Tibial artery (tissue), 4 donors: Measurements from ENCODE around the gene OTX1.

Experiments used
- DNase-seq, 2 donors: peaks; one replicate each; pipeline ENCODE4 v3.0.0-alpha.2; 2019
- H3K27ac ChIP-seq, 2 donors: fragments of 200-600 bp; sonication (generic) in 1 of 2; 1 replicate in 1 of 2; 2 replicates in 1 of 2; pipeline ENCODE4 v1.5.1; 2018 to 2019; ENCODE audit warnings: mild to moderate bottlenecking in 1 of 2
- H3K27me3 ChIP-seq, 2 donors: fragments of 200-600 bp; sonication (generic) in 1 of 2; one replicate each; pipeline versions ENCODE4 v1.5.1 to v1.6.0; 2016 to 2019
- H3K36me3 ChIP-seq, 3 donors: fragments of 200-600 bp; sonication (generic) in 2 of 3; one replicate each; pipeline ENCODE4 v1.5.1; 2016 to 2019; ENCODE audit warnings: mild to moderate bottlenecking in 2 of 3
- H3K4me1 ChIP-seq, 4 donors: fragments of 200-600 bp; sonication (generic) in 2 of 4; 1 replicate in 3 of 4; 2 replicates in 1 of 4; pipeline ENCODE4 v1.5.1; 2016 to 2019
- H3K4me3 ChIP-seq, 2 donors: fragments of 200-600 bp; sonication (generic) in 1 of 2; 1 replicate in 1 of 2; 2 replicates in 1 of 2; pipeline ENCODE4 v1.5.1; 2018 to 2019; ENCODE audit warnings: mild to moderate bottlenecking in 2 of 2
- H3K9me3 ChIP-seq, 3 donors: fragments of 200-600 bp; sonication (generic) in 1 of 3; one replicate each; pipeline ENCODE4 v1.5.1; 2016 to 2019
- CTCF ChIP-seq, 2 experiments: fragments of 200-600 bp in 1 of 2; fragments of 450-650 bp in 1 of 2; IDR thresholded peaks; one replicate each; pipeline ENCODE4 v1.5.1; 2017 to 2019; ENCODE audit warnings: antibody characterized with exemption in 2 of 2, mild to moderate bottlenecking in 1 of 2, moderate library complexity in 1 of 2
- intact Hi-C: fragments of 100-400 bp; cut with DNase I; formaldehyde crosslinking; loops from one replicate; pipeline ENCODE4 v1.15.0; 2023; ENCODE audit warnings: low total_unique reads

OTX1 gene

GRCh38 chr2:63050334-63051041 is at the start of gene OTX1:
Gene OTX1, plus strand, starts transcription at chr2:63050830. Its CDS starts 2,161 bp downstream, at chr2:63052991.
- Histone ChIP-seq H3K4me3 (peak within 1 kb of the TSS; percentile 48 to 58), H3K36me3 (peaks cover 5 to 11% (median 5%) of the 10 kb centered on the region in 3 donors), H3K4me1 (peaks cover 6 to 61% (median 47%) of the 10 kb centered on the region in 4 donors), H3K27me3 (peaks cover 7 to 99% of the 10 kb centered on the region in 2 donors), H3K9me3 (peaks cover 0 to 10% (median 5%) of the 10 kb centered on the region in 3 donors), H3K27ac (no peak within 1 kb of the TSS)
- intact Hi-C loops = no loop called here
- no peak for DNase-seq
- no peak for TF ChIP-seq CTCF (IDR thresholded peaks at IDR 0.05)

GRCh38 chr2:63001576-63001975 is 49.1 kb upstream of the OTX1 start:
- H3K27me3 ChIP-seq = no peaks in the 10 kb centered on the region
- H3K4me1 ChIP-seq = peaks cover 0 to 22% (median 4%) of the 10 kb centered on the region in 4 donors
- H3K27ac ChIP-seq = no peak overlapping the region
- H3K4me3 ChIP-seq = no peak overlapping the region
- no peak for TF ChIP-seq CTCF (IDR thresholded peaks at IDR 0.05)
- DNase-seq = no peak
- intact Hi-C loops = no loop called here
- H3K36me3 ChIP-seq = peaks cover 0 to 7% (median 4%) of the 10 kb centered on the region in 3 donors
- no peaks in the 10 kb centered on the region for H3K9me3 ChIP-seq

GRCh38 chr2:63003351-63003750 is 47.3 kb upstream of the OTX1 start:
- peaks cover 0 to 22% (median 4%) of the 10 kb centered on the region in 4 donors for H3K4me1 ChIP-seq
- TF ChIP-seq CTCF (IDR thresholded peaks at IDR 0.05) = no peak
- no peaks in the 10 kb centered on the region for H3K9me3 ChIP-seq
- no peak overlapping the region for H3K27ac ChIP-seq
- no peaks in the 10 kb centered on the region for H3K36me3 ChIP-seq
- no peak overlapping the region for H3K4me3 ChIP-seq
- no peaks in the 10 kb centered on the region for H3K27me3 ChIP-seq
- DNase-seq = no peak
- intact Hi-C loops = no loop called here

- DNase-seq = no peak
- no peak for TF ChIP-seq CTCF (IDR thresholded peaks at IDR 0.05)
- Histone ChIP-seq H3K4me3 (no peak overlapping the region), H3K4me1 (no peaks in the 10 kb centered on the region), H3K27me3 (no peaks in the 10 kb centered on the region), H3K36me3 (peaks cover 0 to under 1% (median 0%) of the 10 kb centered on the region in 3 donors), H3K27ac (no peak overlapping the region), H3K9me3 (no peaks in the 10 kb centered on the region)
- intact Hi-C loops = no loop called here
Measured at GRCh38 chr2:63007813-63008458, 42.7 kb upstream of the OTX1 start.

GRCh38 chr2:63008838-63009237 is 41.8 kb upstream of the OTX1 start:
- Histone ChIP-seq H3K4me1 (no peaks in the 10 kb centered on the region), H3K27me3 (no peaks in the 10 kb centered on the region), H3K27ac (no peak overlapping the region), H3K9me3 (no peaks in the 10 kb centered on the region), H3K36me3 (peaks cover 0 to 7% (median 0%) of the 10 kb centered on the region in 3 donors), H3K4me3 (no peak overlapping the region)
- no peak for TF ChIP-seq CTCF (IDR thresholded peaks at IDR 0.05)
- intact Hi-C loops = no loop called here
- no peak for DNase-seq
